Adipose tissue (tissue), 3 donors: ENCODE results near the gene ARPP21. TPM values are rescaled to one million over a fixed set of nuclear protein-coding genes. Genes with fewer than 3 reads are reported as not detected.

Source experiments
- H3K27ac ChIP-seq: one replicate; pipeline ENCODE4 v1.5.1; 2013; ENCODE audit warnings: low read depth, low read length
- WGBS, 3 donors: extraction: QIAGEN DNeasy Blood & Tissue Kit; methylation state at CpG; one replicate each; pipeline ENCODE4 v1.1.7; 2013; 5-methylcytosine and 5-hydroxymethylcytosine counted together
- polyA plus RNA-seq, 3 donors: library from polyadenylated mRNA; stranded (reverse); fragments of 200-250 nt; gene quantifications; one replicate each; pipeline ENCODE4 v1.2.3, GENCODE V29; 2013
- donor health status: healthy with polysubstance abuse.
- donor health status: Bipolar disorder and iron deficiency.
- donor health status: healthy.

ARPP21 gene
- polyA plus RNA-seq, 3 donors = 0.13 to 3.5 (median 0.16) TPM

DNA sequence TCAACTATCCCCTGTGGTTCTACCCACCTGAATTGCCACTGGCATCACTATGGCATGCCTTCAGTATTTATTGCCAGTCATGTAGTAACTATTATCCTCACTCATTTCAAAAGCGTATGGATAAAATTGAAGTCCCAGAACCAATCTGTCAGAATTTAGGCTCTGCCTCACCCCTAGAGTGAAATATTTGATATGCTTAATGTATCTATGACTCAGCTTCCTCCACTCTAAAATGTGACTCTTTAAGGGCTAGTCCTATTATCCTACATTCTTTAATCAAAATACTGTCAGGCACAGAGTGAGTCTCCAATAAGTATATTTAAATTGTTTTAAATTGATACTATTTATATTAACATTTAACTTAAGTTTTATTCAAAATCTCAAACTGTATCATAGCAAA lies 27.6 kb downstream of the ARPP21 start:
- no peak overlapping the region for H3K27ac ChIP-seq
- WGBS, 3 donors = 76 to 100% (median 87%) methylated on average over 1 of the region's 1 CpG

DNA sequence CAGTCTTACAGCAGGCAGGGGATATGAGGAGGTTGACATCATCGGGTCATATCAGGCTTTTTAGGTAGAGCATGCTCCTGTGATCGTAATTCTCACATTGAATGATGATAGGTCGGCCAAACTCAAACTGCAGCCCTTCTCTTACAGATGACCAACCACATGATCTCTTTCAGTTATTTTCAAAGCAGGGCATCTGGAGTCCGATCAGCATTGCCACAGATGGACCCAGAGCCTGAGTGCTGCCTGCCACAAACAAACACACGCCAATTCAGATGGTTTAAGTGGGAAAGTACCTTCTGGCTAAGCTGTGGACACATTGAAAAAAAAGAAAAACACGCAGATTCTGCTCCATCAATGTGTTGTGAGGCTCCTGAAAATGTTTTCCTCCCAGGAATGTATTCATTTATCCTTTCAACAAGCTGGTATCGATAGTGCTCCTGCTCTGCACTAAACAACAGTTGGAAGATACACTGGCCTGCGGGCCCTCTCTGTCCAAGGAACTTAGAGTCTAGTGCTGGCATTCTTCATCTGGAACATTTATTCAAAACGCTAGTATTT lies 31.2 kb downstream of the ARPP21 start:
- no peak overlapping the region for H3K27ac ChIP-seq
- 69 to 88% (median 88%) methylated on average over 9 of the region's 9 CpGs for WGBS, 3 donors

DNA sequence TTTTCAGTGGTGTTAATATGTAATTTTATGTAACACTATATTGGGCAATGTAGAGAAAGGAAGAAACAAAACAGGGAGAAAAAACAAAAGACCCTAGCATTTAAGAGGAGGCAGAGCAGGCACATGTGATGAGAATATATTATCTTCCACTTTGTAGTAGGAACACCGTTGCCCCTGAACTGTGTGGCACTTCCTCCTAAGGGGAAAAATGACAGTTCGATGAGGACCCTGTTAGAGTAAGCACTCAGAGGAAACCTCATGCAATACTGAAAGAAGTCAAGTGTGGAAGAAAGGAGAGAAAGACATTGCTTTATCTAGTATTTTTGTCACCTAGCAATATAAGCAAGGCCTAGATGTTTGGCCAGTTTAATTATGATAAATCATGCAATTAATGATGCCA lies 32.2 kb downstream of the ARPP21 start:
- H3K27ac ChIP-seq = no peak overlapping the region
- WGBS, 3 donors = 46 to 65% (median 52%) methylated on average over 2 of the region's 2 CpGs

DNA sequence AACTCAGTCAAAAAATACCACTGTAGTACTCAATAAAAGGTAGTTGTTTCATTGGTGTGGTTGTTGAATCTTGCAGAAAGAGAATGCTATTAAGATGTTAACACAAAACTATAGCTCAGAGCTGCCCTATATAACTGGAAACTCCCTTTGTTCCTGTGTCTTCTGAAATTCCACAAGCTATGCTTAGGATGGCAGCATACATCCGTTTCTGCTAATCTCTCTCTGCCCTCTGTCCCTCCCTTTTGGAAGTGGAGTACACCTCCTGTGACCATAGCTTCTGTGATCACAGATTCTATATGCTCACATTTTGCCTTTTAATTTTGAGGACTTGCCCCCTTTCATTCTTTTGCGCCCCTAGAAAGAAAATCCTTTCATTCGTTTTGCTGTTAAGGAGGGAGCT lies 33.7 kb downstream of the ARPP21 start:
- H3K27ac ChIP-seq = no peak overlapping the region
- 61 to 90% (median 82%) methylated on average over 3 of the region's 3 CpGs for WGBS, 3 donors

DNA sequence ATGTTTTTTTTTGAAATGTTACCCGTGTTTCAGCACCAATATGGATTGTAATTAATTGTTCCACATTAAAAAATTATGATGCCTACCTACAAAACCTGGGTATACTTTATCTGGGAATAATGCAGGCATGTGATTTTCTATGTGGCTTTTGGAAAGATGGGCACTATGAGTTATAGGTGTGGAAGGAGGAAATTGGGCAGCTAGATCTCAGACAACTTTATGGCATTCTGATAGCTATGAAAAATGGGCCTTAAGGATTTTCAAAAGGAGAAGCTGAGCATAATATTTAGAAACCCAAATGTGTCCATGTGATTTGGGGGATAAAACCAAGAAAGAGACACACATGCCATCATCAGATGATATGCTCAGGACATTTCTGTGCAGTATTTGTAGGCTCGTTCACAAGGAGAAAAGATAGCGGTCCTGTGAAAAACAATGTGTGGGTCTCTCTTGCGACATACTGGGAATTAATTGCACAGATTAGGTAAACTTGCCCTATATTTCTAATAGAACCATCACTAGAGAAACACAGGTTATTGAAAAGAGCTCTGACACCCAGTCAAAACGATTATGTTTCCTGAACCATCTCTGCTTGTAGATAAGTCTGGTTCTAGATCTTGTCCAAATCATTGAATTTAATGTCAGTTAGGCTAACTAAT lies 35.3 kb downstream of the ARPP21 start:
- 64 to 86% (median 85%) methylated on average over 5 of the region's 5 CpGs for WGBS, 3 donors
- H3K27ac ChIP-seq = no peak overlapping the region

DNA sequence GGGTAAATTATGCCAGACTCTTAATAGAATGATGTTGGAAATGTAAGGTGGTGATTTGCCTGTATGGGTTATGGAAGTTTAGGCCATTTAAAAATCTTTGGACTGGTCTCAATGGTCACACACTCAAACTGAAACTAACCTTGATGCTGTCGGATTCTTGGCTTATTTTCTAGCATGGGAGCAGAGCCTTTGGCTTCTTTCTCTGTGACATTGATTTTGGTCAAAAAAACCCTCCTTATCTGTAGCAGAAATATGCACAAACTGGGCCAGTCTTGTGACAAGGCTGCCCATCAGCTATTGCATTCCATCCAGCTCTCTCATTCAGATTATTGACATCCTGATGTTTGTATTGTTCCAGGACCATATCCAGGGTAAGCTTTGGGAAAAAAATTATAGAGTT lies 35.9 kb downstream of the ARPP21 start:
- H3K27ac ChIP-seq = no peak overlapping the region
- 24 to 74% (median 68%) methylated on average over 1 of the region's 1 CpG for WGBS, 3 donors

DNA sequence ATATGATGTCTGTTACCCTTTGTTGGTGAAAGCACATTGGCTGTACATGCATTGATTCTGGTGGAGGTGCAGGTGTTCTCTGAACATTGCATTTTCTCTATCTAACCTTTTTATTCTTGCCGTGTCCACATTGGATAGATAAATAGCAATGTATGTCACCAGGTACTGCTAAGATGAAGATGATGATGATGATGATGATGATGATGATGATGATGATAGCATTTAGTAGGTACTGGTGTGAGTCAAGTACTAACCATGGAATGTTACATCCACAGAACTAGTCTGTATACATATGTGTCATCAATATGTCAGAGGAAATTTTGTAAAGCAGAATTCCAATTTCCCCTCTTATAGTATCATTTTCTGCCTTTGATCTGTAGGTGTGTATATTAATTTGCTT lies 36.3 kb downstream of the ARPP21 start:
- WGBS, 3 donors = 52 to 95% (median 92%) methylated on average over 1 of the region's 1 CpG

DNA sequence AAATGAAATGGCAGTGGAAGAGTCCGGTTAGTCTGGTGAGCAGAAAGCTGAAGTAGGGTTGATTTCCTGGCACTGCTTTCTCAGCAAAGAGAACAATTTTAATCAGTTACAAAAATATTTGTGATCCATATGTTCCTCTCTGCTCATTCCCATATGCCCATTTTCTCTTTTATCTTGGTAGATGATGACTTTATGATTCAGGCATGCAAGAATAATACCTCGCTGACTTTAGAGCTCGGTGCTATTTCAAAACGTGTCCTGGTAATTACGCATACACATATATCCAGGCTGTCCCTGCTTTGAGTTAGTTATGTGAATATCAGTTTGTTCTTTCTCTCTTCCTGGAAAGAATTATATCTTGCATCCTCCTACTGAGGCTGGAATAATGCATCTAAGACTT lies 38.5 kb downstream of the ARPP21 start:
- H3K27ac ChIP-seq = no peak overlapping the region
- 82 to 87% (median 85%) methylated on average over 5 of the region's 5 CpGs for WGBS, 3 donors

More for the DNA sequence above, 36.3 kb downstream of the ARPP21 start:
- H3K27ac ChIP-seq = no peak overlapping the region

DNA sequence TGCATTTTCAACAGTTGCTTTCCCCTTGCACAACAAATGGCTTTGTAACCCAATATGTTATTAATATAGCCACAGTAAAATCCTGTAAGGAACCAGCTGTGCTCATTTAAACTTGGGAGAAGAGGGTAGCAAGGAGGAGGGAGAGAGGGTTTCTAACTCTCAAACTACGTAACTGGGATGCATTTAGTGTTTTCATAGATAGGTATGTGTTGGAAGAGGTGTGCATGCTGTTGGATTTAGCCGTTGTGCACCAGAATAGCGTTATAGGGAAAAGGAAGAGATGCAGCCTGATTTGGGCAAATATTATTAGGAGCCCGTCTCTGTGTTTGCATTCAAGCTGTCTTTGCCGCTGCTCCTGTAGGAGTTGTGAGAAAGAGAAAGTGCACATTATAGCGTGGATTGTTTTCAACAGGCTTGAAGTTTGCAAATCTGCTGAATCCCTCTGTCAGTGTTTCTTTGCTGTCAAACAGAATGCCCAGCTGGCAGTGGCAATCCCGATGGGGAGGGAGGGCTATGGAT lies 39.4 kb downstream of the ARPP21 start:
- WGBS, 3 donors = 50 to 79% (median 70%) methylated on average over 7 of the region's 7 CpGs

DNA sequence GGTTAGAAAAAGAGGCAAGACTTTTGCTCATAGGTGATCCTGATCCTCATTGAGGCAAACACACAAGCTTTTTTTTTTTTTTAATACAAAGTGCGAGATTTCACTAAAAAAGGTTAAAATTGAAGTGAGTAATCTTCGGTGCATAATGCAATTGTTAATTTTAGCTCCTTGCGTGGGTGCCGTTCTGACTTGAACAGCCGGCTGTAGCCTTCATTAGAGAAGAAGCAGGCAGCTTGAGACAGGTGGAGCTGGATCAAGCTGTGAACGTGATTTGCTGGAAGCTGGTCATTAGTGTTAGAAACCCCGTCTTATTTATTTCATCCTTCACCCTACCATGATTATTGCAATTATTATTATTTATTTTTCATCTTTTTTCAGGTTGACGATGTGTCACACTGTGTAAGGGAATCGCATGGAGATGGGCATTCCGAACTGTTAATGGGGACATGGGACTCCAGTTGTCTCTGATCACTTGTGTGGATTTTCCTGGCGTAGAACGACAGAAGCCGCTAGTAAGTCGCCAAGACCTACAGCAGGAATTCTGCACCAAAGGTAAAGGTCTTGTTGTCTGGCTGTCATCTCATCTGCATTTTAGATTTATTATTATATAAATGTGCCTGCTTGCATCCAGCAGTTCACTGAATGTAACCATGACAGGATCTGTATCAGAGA lies 40.2 kb downstream of the ARPP21 start:
- 83 to 90% (median 90%) methylated on average over 14 of the region's 14 CpGs for WGBS, 3 donors

More for the DNA sequence above, 39.4 kb downstream of the ARPP21 start:
- no peak overlapping the region for H3K27ac ChIP-seq

DNA sequence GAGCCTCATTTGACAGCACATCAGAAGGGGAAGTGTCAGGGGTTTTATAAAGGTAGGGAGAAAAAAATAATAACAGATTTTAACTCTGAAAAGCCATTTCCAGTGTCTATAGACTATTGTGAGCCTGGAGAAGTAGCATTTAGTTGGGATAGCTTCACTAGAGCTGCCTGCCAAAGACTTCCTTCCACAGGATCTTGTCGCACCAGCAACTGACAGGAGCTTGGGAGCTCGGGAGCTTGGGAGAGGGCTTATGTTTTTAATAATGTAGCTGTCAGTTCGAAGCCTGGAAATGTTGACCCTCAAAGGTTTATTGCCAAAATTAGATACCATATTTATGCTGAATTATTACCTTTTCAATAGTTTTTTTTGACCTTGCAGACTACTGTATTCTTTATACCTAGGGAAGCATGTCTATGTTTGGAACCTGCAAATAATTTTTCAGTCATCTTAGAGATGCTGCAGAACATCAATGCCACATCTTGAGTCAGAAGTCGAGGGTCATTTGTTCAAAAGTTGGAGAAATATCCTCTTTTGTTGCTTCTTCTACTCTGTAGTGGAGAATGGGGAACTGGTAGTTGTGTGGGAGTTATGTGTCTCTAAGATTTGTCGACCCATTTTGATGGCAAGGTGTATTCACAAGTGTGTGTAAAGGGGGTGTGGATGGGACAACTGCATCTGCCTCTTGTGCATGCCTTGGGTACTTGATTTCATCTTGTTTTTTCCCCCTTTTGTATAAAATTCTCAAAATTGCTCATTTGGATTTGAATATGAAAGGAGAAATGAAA lies 41.7 kb downstream of the ARPP21 start:
- WGBS, 3 donors = 43 to 47% (median 45%) methylated on average over 5 of the region's 5 CpGs
- no peak overlapping the region for H3K27ac ChIP-seq

More for the DNA sequence above, 40.2 kb downstream of the ARPP21 start:
- H3K27ac ChIP-seq = no peak overlapping the region

DNA sequence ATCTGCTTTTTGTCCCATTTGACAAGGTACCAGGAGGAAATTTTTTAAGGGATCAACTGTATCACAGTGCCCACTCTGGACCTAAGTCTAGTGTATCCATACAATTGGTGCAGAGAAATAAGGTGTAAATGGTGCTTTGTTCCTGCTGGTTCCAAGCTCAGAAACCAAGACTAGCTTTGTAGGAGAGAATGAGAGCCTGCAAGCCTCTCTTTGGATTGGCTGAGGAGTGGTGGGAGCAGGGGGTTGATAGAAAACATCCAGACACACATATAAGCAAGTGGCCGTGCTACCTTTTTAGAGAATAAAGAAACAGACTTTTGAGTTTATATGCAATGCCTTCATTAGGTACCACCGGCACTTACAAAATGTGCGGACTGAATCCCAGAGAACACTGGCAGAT lies 45.8 kb downstream of the ARPP21 start:
- 88 to 95% (median 94%) methylated on average over 3 of the region's 3 CpGs for WGBS, 3 donors
- H3K27ac ChIP-seq = no peak overlapping the region

DNA sequence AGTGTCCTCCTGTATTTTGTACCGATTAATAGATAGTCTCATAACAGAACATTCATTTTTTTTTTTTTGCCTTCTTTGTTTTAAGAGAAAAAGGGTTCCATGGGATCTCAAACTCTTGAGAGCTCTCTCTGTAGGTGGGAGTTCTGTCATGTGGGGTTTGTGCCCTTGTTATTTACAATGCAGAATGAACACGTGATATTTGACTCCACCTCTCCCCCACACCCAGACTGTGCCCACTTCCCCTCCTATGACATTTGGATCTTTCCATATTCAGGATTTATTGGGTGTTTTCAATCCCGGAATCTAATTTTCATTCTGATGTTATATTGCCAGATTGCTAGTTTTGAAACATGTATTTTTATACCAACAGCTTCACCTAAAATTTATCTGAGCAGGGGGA lies 49.5 kb downstream of the ARPP21 start:
- no peak overlapping the region for H3K27ac ChIP-seq
- 70 to 82% (median 73%) methylated on average over 3 of the region's 3 CpGs for WGBS, 3 donors

DNA sequence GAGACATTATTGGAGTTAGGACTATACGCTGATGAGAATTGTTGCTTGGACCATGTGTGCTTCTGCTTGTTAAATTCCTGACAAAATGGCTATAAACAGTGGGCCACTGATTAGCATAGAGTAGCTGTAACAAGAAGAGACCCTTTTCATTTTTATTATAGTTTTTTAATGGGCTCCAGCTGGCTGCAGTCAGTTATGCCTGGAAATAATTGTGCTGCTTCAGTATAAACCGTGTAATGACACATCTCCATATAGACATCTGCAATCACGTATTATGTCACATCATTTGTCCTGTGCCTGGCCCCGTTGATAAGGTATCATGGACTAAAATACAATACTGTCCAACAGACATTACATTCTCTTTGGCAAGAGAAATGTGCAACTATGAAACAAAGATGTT lies 50.9 kb downstream of the ARPP21 start:
- 50 to 82% (median 70%) methylated on average over 4 of the region's 4 CpGs for WGBS, 3 donors
- H3K27ac ChIP-seq = no peak overlapping the region

DNA sequence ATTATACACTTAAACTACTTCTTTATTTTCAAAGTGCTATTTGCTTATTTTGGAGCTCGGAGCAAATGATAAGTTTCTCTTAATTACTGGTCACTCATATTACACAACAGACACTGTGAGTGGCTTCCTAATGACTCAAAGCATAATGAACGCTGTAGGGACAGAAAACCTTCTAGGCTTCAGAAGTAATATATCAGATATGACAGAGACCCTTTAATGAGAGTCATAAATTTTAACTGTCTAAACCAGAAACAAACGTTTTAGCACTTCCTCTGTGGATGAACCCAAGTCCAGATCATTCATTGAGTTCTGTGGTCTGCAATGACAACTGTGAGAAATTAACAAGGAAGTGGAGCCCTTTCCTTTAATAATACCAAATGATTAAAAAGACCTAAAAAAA lies 66.6 kb downstream of the ARPP21 start:
- 28 to 36% (median 36%) methylated on average over 3 of the region's 3 CpGs for WGBS, 3 donors

DNA sequence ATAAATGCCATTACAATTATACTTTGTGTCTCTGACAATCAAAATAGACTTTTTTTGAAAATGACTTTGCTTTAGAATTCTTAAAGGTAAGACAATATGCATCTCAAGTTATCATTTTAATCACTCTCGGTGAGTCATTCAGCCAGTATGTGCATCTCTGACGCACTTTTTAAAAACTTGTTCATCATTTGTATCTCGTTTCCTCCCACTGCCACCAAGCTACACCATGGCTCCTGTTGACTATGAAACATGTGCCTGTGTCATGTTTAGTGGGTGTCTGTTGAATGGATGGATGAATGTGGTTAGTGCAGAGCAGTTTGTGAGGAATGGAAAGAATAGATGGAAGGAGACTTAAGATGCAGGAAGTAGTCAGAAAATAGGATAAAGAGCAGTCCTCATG lies 68.6 kb downstream of the ARPP21 start:
- WGBS, 3 donors = 78 to 87% (median 86%) methylated on average over 3 of the region's 3 CpGs
- no peak overlapping the region for H3K27ac ChIP-seq

More for the DNA sequence above, 66.6 kb downstream of the ARPP21 start:
- H3K27ac ChIP-seq = no peak overlapping the region

DNA sequence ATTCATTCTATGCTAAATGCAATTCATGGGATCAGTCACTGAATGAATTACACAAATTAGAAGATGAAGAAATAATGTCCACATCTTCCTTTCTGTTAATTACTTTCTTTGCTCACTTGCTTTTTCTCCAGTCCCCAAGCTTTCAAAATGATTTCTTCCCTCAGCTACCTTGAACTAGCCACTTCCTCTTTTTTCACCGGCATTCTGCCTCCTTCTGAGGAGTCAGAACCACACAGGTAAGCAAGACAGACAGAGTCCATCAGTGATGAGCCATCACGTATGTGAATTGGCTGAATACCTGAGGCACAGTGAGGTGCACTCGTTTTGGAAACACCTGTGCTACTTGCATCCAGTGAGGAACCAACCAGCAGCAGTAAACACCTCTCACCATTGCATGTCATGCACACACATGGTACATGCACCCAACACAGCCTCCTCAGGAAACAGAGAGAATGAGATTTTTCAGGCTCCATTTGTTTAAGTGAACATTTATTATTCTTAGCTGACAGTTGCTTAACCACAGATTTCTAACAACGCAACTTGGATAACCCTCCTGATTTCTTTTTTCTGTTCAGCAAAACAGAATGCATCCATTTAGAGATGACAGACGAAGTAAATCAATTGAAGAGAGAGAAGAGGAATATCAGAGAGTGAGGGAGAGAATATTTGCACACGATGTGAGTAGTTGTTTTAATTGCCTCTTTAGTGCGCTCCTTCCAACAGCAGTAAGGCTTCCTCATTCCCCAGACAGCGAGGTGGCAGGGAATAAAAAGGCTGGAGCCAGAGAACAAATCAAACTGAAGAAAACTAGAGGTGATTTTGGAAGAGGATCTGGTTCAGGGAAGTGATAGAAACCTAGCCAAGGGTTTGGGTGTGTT lies 69.3 kb downstream of the ARPP21 start:
- 45 to 49% (median 46%) methylated on average over 8 of the region's 8 CpGs for WGBS, 3 donors
- H3K27ac ChIP-seq = no peak overlapping the region

DNA sequence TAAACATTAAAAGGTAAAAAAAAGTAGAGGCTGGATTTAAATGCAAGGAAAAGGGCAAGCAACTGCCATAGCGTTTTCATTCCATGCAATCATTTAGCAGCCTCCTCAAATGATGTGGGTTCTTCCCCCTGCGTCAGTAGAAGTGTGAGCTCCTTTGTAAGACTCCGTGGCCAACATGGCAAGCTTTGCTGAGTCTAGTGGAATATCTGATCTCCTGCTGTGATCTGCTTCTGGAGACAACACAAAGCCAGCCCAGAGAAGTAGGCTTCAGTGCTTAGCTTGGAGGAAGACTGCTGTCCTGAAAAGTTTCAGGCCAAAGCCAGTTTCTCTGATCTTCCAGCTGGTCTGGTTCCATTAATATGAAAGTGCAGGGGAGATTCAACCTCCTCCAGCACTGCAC lies 70.4 kb downstream of the ARPP21 start:
- 63 to 92% (median 81%) methylated on average over 3 of the region's 3 CpGs for WGBS, 3 donors

More for the DNA sequence above, 70.4 kb downstream of the ARPP21 start:
- no peak overlapping the region for H3K27ac ChIP-seq
